ENCODE measurements around the gene KLHL22.

- no peak for TF ChIP-seq CTCF (IDR thresholded peaks at IDR 0.05)
- TF ChIP-seq ZFX (IDR thresholded peaks at IDR 0.05; ENCODE audit: borderline replicate concordance), result no peak
Measured at GRCh38 chr22:20542736-20543135, 47.1 kb upstream of the KLHL22 start.
